B cell (primary cell): ENCODE measurements around the gene ESRRA. TPM values are rescaled to one million over a fixed set of nuclear protein-coding genes. Genes with fewer than 3 reads are reported as not detected.

Experiments used
- ATAC-seq: fragments of 200-7000 bp; cut with Tn5 transposase; one replicate; pipeline ENCODE4 v1.10.0; 2021; ENCODE audit warnings: low read depth, mild to moderate bottlenecking, moderate number of reproducible peaks, moderate library complexity
- CTCF ChIA-PET: fragments of 350-600 bp; sonication (Branson Sonifier 250); formaldehyde crosslinking; loops from one replicate; lab custom pipeline; 2021; ENCODE audit warnings: antibody characterized with exemption, inconsistent platforms; lab: Charles Lee
- POLR2A ChIA-PET: fragments of 350-600 bp; sonication (Branson Sonifier 250); formaldehyde crosslinking; loops from one replicate; lab custom pipeline; 2021; ENCODE audit warnings: antibody characterized with exemption; lab: Charles Lee
- DNase-seq: peaks from one replicate; pipeline ENCODE4 v3.0.0; 2013
- H2AFZ ChIP-seq: 2 replicates; pipeline ENCODE4 v1.6.1; 2012; ENCODE audit warnings: mild to moderate bottlenecking, low read depth, low read length; ENCODE audit not compliant: insufficient read depth, poor library complexity, severe bottlenecking
- H3K27ac ChIP-seq, 2 donors: 1 replicate in 1 of 2; 2 replicates in 1 of 2; pipeline ENCODE4 v1.5.1; 2012 to 2013; ENCODE audit warnings: low read length in 2 of 2, mild to moderate bottlenecking in 2 of 2, moderate library complexity in 1 of 2
- H3K27me3 ChIP-seq, 4 experiments: fragments of 200-600 bp in 1 of 4; sonication (generic) in 1 of 4; replicated peaks in 1 of 4; 1 replicate in 2 of 4; 2 replicates in 2 of 4; pipeline versions ENCODE4 v1.6.1 to v1.7.0; 2013 to 2016; ENCODE audit warnings: low read length in 3 of 4, mild to moderate bottlenecking in 2 of 4, mixed read lengths in 1 of 4, moderate library complexity in 1 of 4; ENCODE audit not compliant: insufficient read depth in 4 of 4, control insufficient read depth in 3 of 4; ENCODE audit errors: control extremely low read depth in 1 of 4
- H3K36me3 ChIP-seq, 2 experiments: replicated peaks in 1 of 2; 1 replicate in 1 of 2; 2 replicates in 1 of 2; pipeline versions ENCODE4 v1.6.1 to v1.7.1; 2013; ENCODE audit warnings: low read length in 1 of 2; ENCODE audit not compliant: insufficient read depth in 2 of 2, control insufficient read depth in 1 of 2; ENCODE audit errors: control extremely low read depth in 1 of 2, extremely low read depth in 1 of 2
- H3K4me1 ChIP-seq, 2 donors: fragments of 200-600 bp in 1 of 2; sonication (generic) in 1 of 2; 1 replicate in 1 of 2; 2 replicates in 1 of 2; pipeline versions ENCODE4 v1.5.1 to v1.6.1; 2013 to 2017; ENCODE audit warnings: low read length in 2 of 2; ENCODE audit not compliant: control insufficient read depth in 2 of 2, insufficient read depth in 2 of 2
- H3K4me2 ChIP-seq: replicated peaks from 2 replicates; pipeline ENCODE3; 2012; ENCODE audit warnings: mild to moderate bottlenecking, low read depth, low read length; ENCODE audit not compliant: poor library complexity, severe bottlenecking
- H3K4me3 ChIP-seq, 5 experiments: fragments of 200-600 bp in 1 of 5; sonication (generic) in 1 of 5; 1 replicate in 3 of 5; 2 replicates in 2 of 5; pipeline versions ENCODE4 v1.5.1 to v1.7.0; 2011 to 2016; ENCODE audit warnings: low read length in 4 of 5, mild to moderate bottlenecking in 4 of 5, low read depth in 2 of 5, control low read depth in 1 of 5, moderate library complexity in 1 of 5; ENCODE audit not compliant: insufficient read depth in 1 of 5; ENCODE audit errors: control extremely low read depth in 1 of 5, extremely low read depth in 1 of 5
- H3K79me2 ChIP-seq: fragments of 200-600 bp; sonication (generic); one replicate; pipeline ENCODE4 v1.6.0; 2016; ENCODE audit warnings: low read length; ENCODE audit not compliant: control insufficient read depth, insufficient read depth
- H3K9ac ChIP-seq: fragments of 200-600 bp; sonication (generic); 2 replicates; pipeline ENCODE4 v1.6.1; 2017; ENCODE audit warnings: mild to moderate bottlenecking, low read length, moderate library complexity
- H3K9me3 ChIP-seq, 3 donors: one replicate each; pipeline versions ENCODE4 v1.6.1 to v1.7.1; 2013; ENCODE audit warnings: low read length in 2 of 3; ENCODE audit not compliant: control insufficient read depth in 2 of 3, insufficient read depth in 1 of 3; ENCODE audit errors: control extremely low read depth in 1 of 3
- H4K20me1 ChIP-seq: 2 replicates; pipeline ENCODE4 v1.6.0; 2012; ENCODE audit warnings: mild to moderate bottlenecking, low read length; ENCODE audit not compliant: insufficient read depth, control insufficient read depth, poor library complexity, severe bottlenecking
- H3K27ac Mint-ChIP-seq: one replicate; pipeline ENCODE4 v1.8.0; 2021; ENCODE audit warnings: mixed read lengths
- H3K27me3 Mint-ChIP-seq: one replicate; pipeline ENCODE4 v1.8.0; 2021; ENCODE audit warnings: mixed read lengths
- H3K4me1 Mint-ChIP-seq: one replicate; pipeline ENCODE4 v1.8.0; 2021; ENCODE audit warnings: mixed read lengths
- H3K4me3 Mint-ChIP-seq: one replicate; pipeline ENCODE4 v1.8.0; 2021; ENCODE audit warnings: mixed read lengths
- H3K9me3 Mint-ChIP-seq: one replicate; pipeline ENCODE4 v1.8.0; 2022; ENCODE audit warnings: mixed read lengths; ENCODE audit not compliant: insufficient read depth
- CTCF ChIP-seq: fragments of 200-600 bp; IDR thresholded peaks from one replicate; pipeline ENCODE4 v1.8.0; 2022; ENCODE audit warnings: antibody characterized with exemption, mild to moderate bottlenecking
- EZH2 ChIP-seq: IDR thresholded peaks from 2 replicates; pipeline ENCODE4 v1.6.1; 2012; ENCODE audit warnings: borderline replicate concordance, low read depth, mild to moderate bottlenecking, moderate library complexity, low read length; ENCODE audit not compliant: insufficient read depth, poor library complexity, severe bottlenecking
- WGBS: methylation state at CpG from one replicate; pipeline ENCODE4 v1.1.5; 2013; ENCODE audit warnings: missing lambda C conversion rate; ENCODE audit not compliant: insufficient coverage; 5-methylcytosine and 5-hydroxymethylcytosine counted together
- intact Hi-C: fragments of 100-400 bp; cut with micrococcal nuclease; formaldehyde crosslinking; loops from one replicate; pipeline ENCODE4 v1.10.0; 2022
- polyA plus RNA-seq: library from polyadenylated mRNA; depleted of rRNA; stranded (reverse); fragments of >200 nt; gene quantifications from 2 replicates; pipeline ENCODE4 v1.2.3, GENCODE V29; 2012
- total RNA-seq, 2 donors: library from RNA; stranded (reverse); fragments of 120-200 nt in 1 of 2; gene quantifications; 1 replicate in 1 of 2; 2 replicates in 1 of 2; pipeline versions ENCODE4 v1.2.3 to v1.2.4, GENCODE V29; 2013 to 2022

The ESRRA gene
- total and polyA plus RNA-seq, 2 donors (not counting 1 experiment from before 2014, with no cell fraction given), result 16.3 to 39.6 TPM

DNA sequence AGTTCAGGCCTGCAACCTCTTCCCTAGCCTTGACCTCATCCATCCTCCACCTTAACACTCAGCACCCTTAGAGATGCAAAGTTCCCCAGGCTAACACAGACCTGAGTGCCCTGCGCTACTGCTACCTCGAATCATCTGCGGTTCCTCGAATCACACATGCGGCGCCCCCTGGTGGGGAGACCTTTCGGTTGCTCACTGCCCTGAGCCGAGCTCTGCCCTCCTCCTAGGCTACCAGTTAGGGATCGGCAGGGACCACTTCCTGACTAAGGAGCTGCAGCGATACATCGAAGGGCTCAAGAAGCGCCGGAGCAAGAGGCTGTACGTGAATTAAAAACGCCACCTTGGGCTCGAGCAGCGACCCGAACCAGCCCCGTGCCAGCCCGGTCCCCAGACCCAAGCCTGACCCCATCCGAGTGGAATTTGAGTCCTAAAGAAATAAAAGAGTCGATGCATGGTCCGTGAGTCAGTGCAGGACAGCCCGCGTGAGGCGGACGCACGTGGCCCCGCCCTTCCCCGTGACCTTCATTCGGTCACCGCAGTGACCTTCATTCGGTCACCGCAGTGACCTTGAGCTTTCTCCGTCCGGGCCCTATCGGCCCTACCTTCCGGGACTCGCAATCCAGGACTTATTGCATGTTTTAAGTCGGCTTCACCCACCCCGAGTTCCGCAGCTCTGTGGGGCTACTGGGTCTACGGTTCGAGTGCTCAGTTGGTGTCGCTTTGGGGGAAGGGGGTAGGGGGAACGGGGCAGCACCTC, 830 bp upstream of the ESRRA start:
- Histone ChIP-seq H4K20me1 (peaks cover 25% of the 10 kb centered on the region), H3K9me3 (peaks cover 0 to 20% (median 0%) of the 10 kb centered on the region in 3 donors), H3K27ac (peak overlapping the region; percentile 93 to 94), H2AFZ (peak overlapping the region; percentile 64), H3K4me3 (peak overlapping the region; percentile 78 to 88 (median 85)), H3K4me1 (peaks cover 26 to 47% of the 10 kb centered on the region in 2 donors), H3K4me2 (peak overlapping the region; percentile 97), H3K79me2 (peaks cover 27% of the 10 kb centered on the region), H3K27me3 (peaks cover 0 to 32% (median 13%) of the 10 kb centered on the region in 4 experiments), H3K36me3 (peaks cover 0 to 6% of the 10 kb centered on the region in 2 experiments), H3K9ac (peak overlapping the region; percentile 87)
- ChIA-PET POLR2A (interaction anchor here (0.7 to 3.5 kb wide), 12 partner anchors 14 to 119 kb away, joined by 3 to 21 read pairs (median 6); partner anchors contain the start of genes CCDC88B, FERMT3, FKBP2 and GPR137), CTCF (interaction anchor here (1.0 to 5.8 kb wide), 26 partner anchors 9 to 1551 kb away, joined by 3 to 243 read pairs (median 6); partner anchors contain the start of genes BAD, CCDC88B, FERMT3 and FKBP2)
- Mint-ChIP-seq H3K27me3 (peaks cover 13% of the 10 kb centered on the region), H3K4me3 (peak overlapping the region; percentile 90), H3K27ac (peak overlapping the region; percentile 89), H3K4me1 (peaks cover 36% of the 10 kb centered on the region), H3K9me3 (no peaks in the 10 kb centered on the region)
- DNase-seq (peak; percentile 92), ATAC-seq (peak; percentile 13)
- WGBS, result 1% methylated on average over 39 of the region's 46 CpGs
- intact Hi-C loops, result loop anchor here (1.0 to 10.0 kb wide), 9 partner anchors 13 to 470 kb away; partner anchors contain the start of genes CCDC88B, DNAJC4, FKBP2 and GPR137
- TF ChIP-seq EZH2 (no peak), CTCF (peak; percentile 89)
